ENCODE measurements around the gene EPHA4.

GRCh38 chr2:221524158-221524557 lies 47.9 kb downstream of the EPHA4 start:
- TF ChIP-seq CTCF (IDR thresholded peaks at IDR 0.05) = no peak
- no peak for TF ChIP-seq ZFX (IDR thresholded peaks at IDR 0.05; ENCODE audit: borderline replicate concordance)

All from 22Rv1 (cell line).